Right renal cortex interstitium (tissue), 3 donors: Measurements from ENCODE around the gene USP32. TPM values are rescaled to one million over a fixed set of nuclear protein-coding genes. Genes with fewer than 3 reads are reported as not detected.
"Not testable (repeated sequence)": the region's sequence is repeated elsewhere in the genome, so short reads cannot be mapped to it uniquely, and the experiment has no call there.

Experiments
- DNase-seq, 3 donors: peaks; one replicate each; pipeline ENCODE4 v3.0.0-alpha.2; 2013; ENCODE audit warnings: low read depth in 3 of 3, low spot score in 2 of 3
- polyA plus RNA-seq, 3 donors: library from polyadenylated mRNA; unstranded; fragments of 120-200 nt; gene quantifications; one replicate each; pipeline ENCODE4 v1.2.1, GENCODE V29; 2013; ENCODE audit not compliant: insufficient read length in 3 of 3

The USP32 gene
- polyA plus RNA-seq, 3 donors = 44.0 to 45.9 (median 45.6) TPM

DNA sequence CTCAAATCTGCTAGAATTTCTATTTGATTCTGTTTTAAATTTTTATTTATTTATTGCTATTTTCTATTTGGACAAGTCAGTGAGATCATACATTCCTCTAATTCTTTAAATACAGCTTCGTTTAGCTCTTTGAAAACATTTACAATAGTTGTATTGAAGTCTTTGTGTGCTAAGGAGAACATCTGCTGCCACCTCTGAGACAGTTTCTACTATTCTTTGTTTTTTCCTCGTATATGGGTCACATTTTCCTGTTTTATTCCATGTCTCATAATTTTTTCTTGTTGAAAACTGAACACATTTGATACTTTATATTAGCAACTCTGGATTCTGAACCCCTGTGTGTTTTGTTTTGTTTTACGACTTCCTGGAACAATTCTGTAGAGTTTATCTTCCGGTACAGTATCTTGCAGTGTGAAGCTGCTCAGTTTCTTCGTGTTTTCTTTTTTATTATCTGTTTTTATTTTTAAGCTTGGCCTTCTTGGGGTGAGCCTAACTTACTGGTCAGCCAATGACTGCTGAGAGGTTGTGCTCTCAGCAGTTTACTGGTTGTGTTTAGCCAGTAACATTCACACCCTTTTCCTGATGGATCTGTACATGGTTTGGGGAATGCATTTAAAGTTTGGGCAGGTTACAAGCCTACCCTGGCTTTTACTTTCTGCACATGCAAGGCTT lies 143.2 kb downstream of the USP32 start:
- DNase-seq = no peak

DNA sequence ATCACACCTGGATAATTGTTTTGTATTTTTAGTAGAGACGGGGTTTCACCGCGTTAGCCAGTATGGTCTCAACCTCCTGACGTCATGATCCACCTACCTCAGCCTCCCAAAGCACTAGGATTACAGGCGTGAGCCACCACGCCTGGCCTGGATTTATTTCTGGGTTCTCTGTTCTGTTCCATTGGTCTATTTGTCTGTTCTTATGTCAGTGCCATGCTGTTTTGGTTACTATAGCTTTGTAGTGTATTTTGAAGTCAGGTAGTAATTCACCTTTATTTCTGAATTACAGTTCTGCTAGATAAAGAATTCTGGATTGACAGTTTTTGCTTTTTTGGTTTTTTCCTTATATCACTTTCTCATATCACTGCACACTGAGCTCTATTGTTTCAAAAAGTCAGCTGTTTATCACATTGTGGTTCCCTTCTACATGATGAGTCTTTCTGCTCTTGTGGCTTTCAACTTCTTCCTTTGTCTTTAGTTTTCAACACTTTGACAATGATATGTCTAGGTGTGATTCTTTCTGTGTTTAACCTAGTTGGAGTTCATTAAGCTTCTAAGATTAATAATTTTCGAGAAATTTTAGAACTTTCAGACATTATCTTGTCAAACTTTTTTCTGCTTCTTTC lies 144.0 kb downstream of the USP32 start:
- DNase-seq = no peak

GRCh38 chr17:60244656-60245055 lies 147.3 kb downstream of the USP32 start:
- DNase-seq = no peak

DNA sequence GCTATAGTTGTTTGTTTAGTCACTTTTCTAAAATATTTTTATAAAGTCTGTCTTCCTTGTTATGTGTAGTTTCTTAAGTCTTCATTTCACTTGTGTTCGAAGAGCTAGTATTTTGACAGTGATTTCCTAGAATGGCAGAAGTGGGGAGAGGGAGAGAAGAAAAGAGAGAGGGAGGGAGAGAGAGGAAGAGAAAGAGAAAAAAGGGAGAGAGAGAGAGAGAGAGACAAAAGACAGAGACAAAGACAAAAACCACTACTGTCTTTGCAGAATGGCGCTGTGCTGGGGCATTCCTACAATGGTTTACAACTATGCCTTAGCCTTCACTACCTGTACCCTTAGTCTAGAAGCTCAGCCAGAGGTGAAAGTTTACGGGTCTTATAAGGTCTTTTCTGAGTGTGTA lies 151.6 kb downstream of the USP32 start:
- no peak for DNase-seq

DNA sequence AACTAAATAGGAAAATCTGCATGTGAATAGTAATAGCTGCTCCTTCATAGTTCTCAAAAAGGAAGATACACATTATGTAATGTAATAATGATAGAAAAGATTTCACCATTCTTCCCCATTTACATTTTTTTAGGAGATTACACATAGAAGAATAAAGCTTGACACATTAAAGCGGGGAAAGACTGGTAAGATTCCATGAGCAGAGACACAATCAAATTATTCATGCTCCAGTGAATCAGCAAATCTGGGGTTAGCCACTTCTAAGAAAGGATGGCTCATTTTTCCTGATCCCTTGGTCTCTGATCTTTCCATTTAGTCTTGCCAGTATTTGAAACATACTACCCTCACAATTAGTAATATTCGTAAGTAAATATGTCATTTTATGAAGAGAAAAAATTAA lies 160.2 kb downstream of the USP32 start:
- DNase-seq = no peak

DNA sequence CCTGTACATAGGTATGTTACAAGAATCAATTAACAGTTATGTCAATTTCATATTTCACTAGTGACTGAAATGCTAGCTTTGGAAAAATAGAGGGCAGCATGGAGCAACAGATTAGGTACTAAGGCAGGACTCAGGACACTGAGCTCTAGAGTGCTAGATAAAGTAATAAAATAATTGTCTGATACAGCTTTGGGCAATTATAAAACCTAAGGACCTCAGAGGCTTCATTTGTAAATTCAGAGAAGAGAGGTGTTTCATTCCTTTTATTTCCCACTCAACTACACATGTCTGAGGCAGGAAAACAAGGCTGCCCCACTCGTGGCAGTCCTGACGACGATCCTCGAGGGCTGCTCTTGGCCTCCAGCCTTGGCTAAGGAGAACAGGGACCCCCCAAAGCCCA lies 160.7 kb downstream of the USP32 start:
- DNase-seq = no peak

DNA sequence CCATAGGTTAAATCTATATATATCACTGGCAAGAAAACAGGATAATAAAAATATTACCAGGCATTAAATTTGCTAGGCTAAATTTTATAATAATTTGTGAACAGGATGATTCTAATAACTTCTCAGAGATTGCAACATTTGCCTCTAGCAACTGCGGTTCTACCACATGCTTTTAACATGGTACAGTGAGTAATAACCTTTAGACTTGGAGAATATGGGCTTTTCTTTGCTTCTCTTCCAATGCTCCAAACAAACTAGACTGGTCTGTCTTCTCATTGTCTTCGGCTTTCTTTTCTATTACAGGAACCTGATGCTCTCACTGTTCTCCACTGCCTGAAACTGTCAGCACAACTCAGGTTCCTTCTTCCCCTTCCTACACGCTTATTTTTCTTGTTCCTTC lies 161.6 kb downstream of the USP32 start:
- no peak for DNase-seq

DNA sequence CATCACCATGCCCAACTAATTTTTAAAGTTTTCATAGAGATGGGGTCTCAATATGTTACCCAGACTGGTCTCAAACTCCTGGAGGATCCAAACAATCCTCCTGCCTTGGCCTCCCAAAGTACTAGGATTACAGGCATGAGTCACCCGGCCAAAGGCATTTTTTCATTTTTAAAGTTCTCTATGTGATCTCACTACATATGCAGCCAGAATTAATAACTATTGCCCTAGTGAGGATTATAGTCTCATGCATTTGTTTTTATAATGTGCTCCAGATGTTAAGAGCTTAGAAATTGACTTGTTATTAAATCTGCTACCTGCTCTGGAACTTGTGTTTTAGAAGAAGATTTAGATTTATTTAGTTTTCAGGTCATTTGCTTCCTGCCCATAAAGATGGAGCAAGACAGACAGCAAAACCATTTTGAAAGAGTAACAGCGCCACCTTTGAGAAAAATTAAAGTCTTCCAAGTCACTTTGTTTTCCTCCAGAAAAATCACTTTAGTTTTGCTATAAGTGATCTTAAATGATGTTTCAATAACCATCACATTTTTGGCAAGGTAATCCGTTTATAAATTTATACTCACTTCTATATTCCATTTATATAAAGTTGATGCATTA lies 162.6 kb downstream of the USP32 start:
- no peak for DNase-seq

DNA sequence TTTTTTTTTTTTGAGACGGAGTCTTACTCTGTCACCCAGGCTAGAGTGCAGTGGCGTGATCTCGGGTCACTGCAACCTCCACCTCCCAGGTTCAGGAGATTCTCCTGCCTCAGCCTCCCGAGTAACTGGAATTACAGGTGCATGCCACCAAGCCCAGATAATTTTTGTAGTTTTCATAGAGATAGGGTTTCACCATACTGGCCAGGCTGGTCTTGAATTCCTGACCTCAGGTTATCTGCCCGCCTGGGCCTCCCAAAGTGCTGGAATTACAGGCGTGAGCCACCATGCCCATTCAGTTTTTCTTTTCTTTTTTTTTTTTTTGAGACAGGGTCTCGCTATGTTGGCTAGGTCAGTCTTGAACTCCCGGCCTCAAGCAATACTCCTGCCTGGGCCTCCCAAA lies 164.7 kb downstream of the USP32 start:
- DNase-seq = not testable (repeated sequence)

- no peak for DNase-seq
Measured at GRCh38 chr17:60224064-60224463, 167.9 kb downstream of the USP32 start.

DNA sequence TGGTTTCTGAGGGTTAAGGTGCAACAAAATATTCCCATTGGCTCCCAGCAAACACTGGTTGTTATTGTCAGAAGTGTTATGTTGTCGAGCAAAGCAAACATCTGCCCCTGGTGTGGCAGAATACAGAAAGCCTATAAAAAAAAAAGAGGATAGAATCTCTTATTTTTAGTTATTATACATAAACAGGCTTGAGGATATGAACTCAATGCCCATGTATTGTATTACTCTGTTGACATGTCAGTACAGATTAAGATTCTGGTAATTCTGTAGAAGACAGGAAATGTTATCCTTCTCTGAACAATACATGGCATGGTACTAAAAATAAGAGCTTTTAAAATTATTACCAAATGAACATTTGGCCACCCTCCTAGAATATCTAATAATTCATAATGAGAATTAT lies 168.5 kb downstream of the USP32 start:
- DNase-seq = no peak

GRCh38 chr17:60218774-60219173 lies 173.2 kb downstream of the USP32 start:
- DNase-seq = not testable (repeated sequence)

DNA sequence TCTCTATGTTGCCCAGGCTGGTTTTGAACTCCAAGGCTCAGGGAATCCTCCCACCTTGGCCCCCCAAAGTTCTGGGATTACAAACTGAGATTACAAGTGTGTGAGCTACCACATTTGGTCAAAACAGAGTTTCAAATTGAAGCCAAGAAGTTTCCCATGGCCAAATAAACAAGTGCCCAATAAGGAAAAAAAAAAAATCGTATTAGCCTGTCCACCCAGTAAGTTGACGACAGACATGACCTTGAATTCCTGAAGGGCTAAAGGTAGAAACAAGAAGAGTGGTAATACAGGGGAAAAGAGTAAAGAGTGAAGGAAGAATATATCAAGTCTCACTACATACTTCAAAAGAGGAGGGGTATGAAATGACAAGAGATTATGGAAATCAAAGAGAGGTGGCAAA lies 176.0 kb downstream of the USP32 start:
- not testable (repeated sequence) for DNase-seq

DNA sequence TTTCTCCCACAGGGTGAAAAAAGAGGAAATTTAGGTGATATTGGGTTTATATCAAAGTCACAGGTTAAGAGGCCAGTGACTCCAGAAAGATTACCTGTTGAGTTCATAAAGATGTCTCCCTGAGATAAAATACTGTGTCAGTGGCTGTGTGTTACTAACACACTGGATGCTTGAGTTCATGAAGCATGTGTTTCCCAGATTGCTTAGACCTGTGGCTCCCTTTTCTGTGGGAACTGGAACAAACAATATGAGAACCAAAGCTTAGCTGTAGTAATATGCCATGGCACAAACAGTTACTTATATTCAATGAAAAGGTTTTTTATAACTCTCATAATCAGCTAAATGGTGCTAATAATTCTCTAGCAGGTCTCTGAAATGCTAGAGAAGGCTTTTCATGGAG lies 180.7 kb downstream of the USP32 start:
- DNase-seq = not testable (repeated sequence)

GRCh38 chr17:60208302-60208701 lies 183.6 kb downstream of the USP32 start:
- not testable (repeated sequence) for DNase-seq

DNA sequence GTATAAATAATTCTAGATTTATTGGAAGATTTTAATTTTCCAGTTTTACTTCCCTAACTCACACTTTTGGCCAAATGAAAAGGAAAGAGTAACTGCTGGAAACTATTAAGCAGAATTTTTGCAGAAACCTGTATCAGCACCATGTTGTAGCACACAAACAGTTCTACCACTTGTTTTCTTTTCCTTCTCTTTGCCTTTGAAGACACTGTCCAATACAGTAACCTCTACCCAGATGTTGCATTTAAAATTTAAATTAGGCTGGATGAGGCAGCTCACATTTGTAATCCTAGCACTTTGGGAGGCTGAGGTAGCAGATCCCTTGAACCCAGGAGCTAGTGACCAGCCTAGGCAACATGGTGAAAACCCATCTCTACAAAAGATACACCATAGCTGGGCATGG lies 186.2 kb downstream of the USP32 start:
- DNase-seq = not testable (repeated sequence)

DNA sequence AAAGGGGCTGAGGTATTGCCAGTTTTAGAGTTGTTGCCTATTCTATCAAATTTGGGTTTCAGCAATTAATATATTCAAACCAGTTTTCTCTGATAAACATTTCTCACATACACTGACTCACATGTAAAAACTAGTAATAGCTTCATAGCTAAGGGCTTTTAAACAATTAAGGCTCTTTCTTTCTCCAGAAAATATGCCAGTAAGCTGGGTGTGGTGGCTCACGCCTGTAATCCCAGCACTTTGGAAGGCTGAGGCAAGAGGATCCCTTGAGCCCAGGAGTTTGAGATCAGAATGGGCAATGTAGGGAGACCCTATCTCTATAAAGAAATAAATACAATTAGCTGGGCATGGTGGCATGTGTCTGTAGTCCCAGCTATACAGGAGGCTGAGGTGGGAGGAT lies 193.3 kb downstream of the USP32 start:
- DNase-seq = not testable (repeated sequence)

DNA sequence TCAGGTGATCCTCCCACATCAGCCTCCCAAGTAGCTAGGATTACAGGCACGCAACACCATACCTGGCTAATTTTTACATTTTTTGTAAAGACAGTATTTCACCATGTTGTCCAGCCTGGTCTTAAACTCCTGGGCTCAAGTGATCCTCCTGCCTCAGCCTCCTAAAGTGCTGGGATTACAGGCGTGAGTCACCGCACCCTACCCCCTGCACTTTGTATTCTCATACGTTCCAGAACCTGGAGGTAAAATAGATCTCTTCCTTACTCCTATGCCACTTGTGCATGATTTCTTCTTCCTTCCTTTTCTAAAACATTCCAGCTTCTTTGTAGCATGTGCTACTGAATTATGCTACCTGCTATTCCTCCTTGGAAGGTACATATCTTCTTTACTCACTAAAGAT lies 197.8 kb downstream of the USP32 start:
- not testable (repeated sequence) for DNase-seq

GRCh38 chr17:60193482-60193881 lies 198.5 kb downstream of the USP32 start:
- DNase-seq = no peak

GRCh38 chr17:60193032-60193431 lies 198.9 kb downstream of the USP32 start:
- not testable (repeated sequence) for DNase-seq

DNA sequence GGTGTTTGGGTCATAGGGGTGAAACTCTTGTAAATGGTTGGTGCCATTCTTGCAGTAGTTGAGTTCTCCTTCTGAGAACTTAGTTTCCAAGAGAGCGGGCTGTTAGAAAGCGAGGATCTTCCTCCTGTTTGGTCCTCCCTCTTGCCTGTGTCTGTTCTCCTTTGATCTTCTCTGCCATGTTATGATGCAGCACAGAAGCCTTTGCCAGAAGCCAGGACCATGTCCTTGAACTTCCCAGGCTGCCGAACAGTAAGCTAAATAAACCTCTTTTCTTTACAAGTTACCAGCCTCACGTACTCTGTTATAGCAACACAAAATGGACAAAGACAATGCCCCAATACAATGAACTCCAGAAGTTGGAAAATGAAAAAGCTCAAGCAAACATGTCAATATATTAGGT lies 201.9 kb downstream of the USP32 start:
- not testable (repeated sequence) for DNase-seq

GRCh38 chr17:60188759-60189158 lies 203.2 kb downstream of the USP32 start:
- DNase-seq = no peak
